WTC11 (cell line): ENCODE data around the gene TMEM94. TPM values are rescaled to one million over a fixed set of nuclear protein-coding genes. Genes with fewer than 3 reads are reported as not detected.
"Not testable (repeated sequence)": the region's sequence is repeated elsewhere in the genome, so short reads cannot be mapped to it uniquely, and the experiment has no call there.

Experiments used
- ATAC-seq: fragments of 200-7000 bp; cut with Tn5 transposase; 2 replicates; pipeline ENCODE4 v1.10.0; 2021; ENCODE audit warnings: mild to moderate bottlenecking, moderate library complexity
- CTCF ChIA-PET: fragments of 300-600 bp; sonication (Branson Sonifier 250); formaldehyde crosslinking; loops from one replicate; lab custom pipeline; 2021; ENCODE audit warnings: antibody characterized with exemption; lab: Charles Lee
- POLR2A ChIA-PET: fragments of 350-600 bp; sonication (Branson Sonifier 250); formaldehyde crosslinking; loops from one replicate; lab custom pipeline; 2021; ENCODE audit warnings: antibody characterized with exemption; lab: Charles Lee
- DNase-seq: peaks from one replicate; pipeline ENCODE4 v3.0.0; 2021; ENCODE audit warnings: low spot score
- H3K27ac Mint-ChIP-seq: 2 replicates; pipeline ENCODE4 v1.8.0; 2021; ENCODE audit warnings: mixed read lengths
- H3K27me3 Mint-ChIP-seq: 2 replicates; pipeline ENCODE4 v1.8.0; 2021; ENCODE audit warnings: low read depth, mild to moderate bottlenecking, moderate library complexity, mixed read lengths
- H3K36me3 Mint-ChIP-seq: 2 replicates; pipeline ENCODE4 v1.8.0; 2021; ENCODE audit warnings: mixed read lengths
- H3K4me1 Mint-ChIP-seq: 2 replicates; pipeline ENCODE4 v1.8.0; 2022; ENCODE audit warnings: mixed read lengths
- H3K4me3 Mint-ChIP-seq: 2 replicates; pipeline ENCODE4 v1.8.0; 2021; ENCODE audit warnings: mild to moderate bottlenecking, moderate library complexity, mixed read lengths
- H3K9me3 Mint-ChIP-seq: 2 replicates; pipeline ENCODE4 v1.8.0; 2021; ENCODE audit warnings: mixed read lengths
- ATF2 ChIP-seq: sonication (generic); formaldehyde crosslinking; IDR thresholded peaks from 2 replicates; pipeline ENCODE4 v1.8.1; 2022; ENCODE audit warnings: low read depth, missing genetic modification reagents, borderline replicate concordance
- E2F1 ChIP-seq: sonication (generic); formaldehyde crosslinking; IDR thresholded peaks from 2 replicates; pipeline ENCODE4 v1.8.0; 2022; ENCODE audit warnings: mild to moderate bottlenecking, missing genetic modification reagents
- E2F4 ChIP-seq: sonication (generic); formaldehyde crosslinking; IDR thresholded peaks from 2 replicates; pipeline ENCODE4 v1.8.1; 2022; ENCODE audit warnings: low read depth, mild to moderate bottlenecking, moderate library complexity, missing genetic modification reagents, borderline replicate concordance
- EMX1 ChIP-seq: fragments of 250-450 bp; sonication (Bioruptor Pico); IDR thresholded peaks from 2 replicates; pipeline ENCODE4 v1.8.0; 2021; ENCODE audit warnings: mild to moderate bottlenecking
- FOXJ3 ChIP-seq: sonication (generic); formaldehyde crosslinking; IDR thresholded peaks from 2 replicates; pipeline ENCODE4 v1.9.0; 2021; ENCODE audit warnings: missing genetic modification reagents, mild to moderate bottlenecking, borderline replicate concordance
- FOXK1 ChIP-seq: sonication (generic); formaldehyde crosslinking; IDR thresholded peaks from 2 replicates; pipeline ENCODE4 v1.8.0; 2022; ENCODE audit warnings: mild to moderate bottlenecking, moderate library complexity, missing genetic modification reagents
- GRHL2 ChIP-seq: fragments of 250-450 bp; sonication (Bioruptor Pico); IDR thresholded peaks from 2 replicates; pipeline ENCODE4 v1.8.0; 2022; ENCODE audit warnings: mild to moderate bottlenecking, moderate library complexity; ENCODE audit not compliant: insufficient replicate concordance, severe bottlenecking
- JUN ChIP-seq: sonication (generic); formaldehyde crosslinking; IDR thresholded peaks from 2 replicates; pipeline ENCODE4 v1.8.0; 2023; ENCODE audit warnings: mild to moderate bottlenecking, missing genetic modification reagents
- NR1H2 ChIP-seq: sonication (generic); formaldehyde crosslinking; IDR thresholded peaks from 2 replicates; pipeline ENCODE4 v1.9.0; 2021; ENCODE audit warnings: mild to moderate bottlenecking, moderate library complexity, missing genetic modification reagents
- PRDM15 ChIP-seq: sonication (generic); formaldehyde crosslinking; IDR thresholded peaks from 2 replicates; pipeline ENCODE4 v1.8.0; 2022; ENCODE audit warnings: missing genetic modification reagents
- SOX15 ChIP-seq: fragments of 250-450 bp; sonication (Bioruptor Pico); IDR thresholded peaks from 2 replicates; pipeline ENCODE4 v1.9.0; 2021; ENCODE audit warnings: mild to moderate bottlenecking
- TEAD4 ChIP-seq: sonication (generic); formaldehyde crosslinking; IDR thresholded peaks from 2 replicates; pipeline ENCODE4 v1.8.0; 2022; ENCODE audit warnings: mild to moderate bottlenecking, missing genetic modification reagents
- USF2 ChIP-seq: sonication (generic); formaldehyde crosslinking; IDR thresholded peaks from 2 replicates; pipeline ENCODE4 v1.8.1; 2023; ENCODE audit warnings: mild to moderate bottlenecking, missing genetic modification reagents, moderate library complexity
- ZNF219 ChIP-seq: sonication (generic); formaldehyde crosslinking; IDR thresholded peaks from 2 replicates; pipeline ENCODE4 v1.8.0; 2023; ENCODE audit warnings: missing genetic modification reagents, mild to moderate bottlenecking, borderline replicate concordance
- ZNF263 ChIP-seq: sonication (generic); formaldehyde crosslinking; IDR thresholded peaks from 2 replicates; pipeline ENCODE4 v1.8.1; 2022; ENCODE audit warnings: low read depth, mild to moderate bottlenecking, moderate library complexity, missing genetic modification reagents
- ZNF317 ChIP-seq: sonication (generic); formaldehyde crosslinking; IDR thresholded peaks from 2 replicates; pipeline ENCODE4 v1.8.1; 2023; ENCODE audit warnings: low read depth, mild to moderate bottlenecking, moderate library complexity, missing genetic modification reagents, borderline replicate concordance
- ZNF416 ChIP-seq: fragments of 250-450 bp; sonication (Bioruptor Pico); IDR thresholded peaks from 2 replicates; pipeline ENCODE4 v1.9.0; 2021; ENCODE audit warnings: mild to moderate bottlenecking, inconsistent platforms
- ZNF512 ChIP-seq: sonication (generic); formaldehyde crosslinking; IDR thresholded peaks from 2 replicates; pipeline ENCODE4 v1.8.1; 2022; ENCODE audit warnings: missing genetic modification reagents, borderline replicate concordance
- total RNA-seq: library from RNA; stranded (reverse); gene quantifications from 3 replicates; pipeline ENCODE4 v1.2.3, GENCODE V29; 2021
- TF ChIP-seq, protein P1 (sequence below): fragments of 200-600 bp; IDR thresholded peaks from 2 replicates; pipeline ENCODE4 v1.8.0; 2022; ENCODE audit warnings: antibody characterized with exemption

The TMEM94 gene
- total RNA-seq, 1 experiment from 2014 or later, result 76.9 TPM

GRCh38 chr17:75454193-75454592, 2.2 kb upstream of the TMEM94 start (continued):
- TF ChIP-seq ZNF263 (CRISPR knock-in tag) (no peak), PRDM15 (CRISPR knock-in tag) (no peak), E2F1 (no peak), SOX15 (CRISPR knock-in tag) (no peak), FOXJ3 (CRISPR knock-in tag) (no peak), JUN (no peak), TEAD4 (CRISPR knock-in tag) (no peak), NR1H2 (CRISPR knock-in tag) (no peak), ZNF317 (no peak)
- TF ChIP-seq, protein P1, sequence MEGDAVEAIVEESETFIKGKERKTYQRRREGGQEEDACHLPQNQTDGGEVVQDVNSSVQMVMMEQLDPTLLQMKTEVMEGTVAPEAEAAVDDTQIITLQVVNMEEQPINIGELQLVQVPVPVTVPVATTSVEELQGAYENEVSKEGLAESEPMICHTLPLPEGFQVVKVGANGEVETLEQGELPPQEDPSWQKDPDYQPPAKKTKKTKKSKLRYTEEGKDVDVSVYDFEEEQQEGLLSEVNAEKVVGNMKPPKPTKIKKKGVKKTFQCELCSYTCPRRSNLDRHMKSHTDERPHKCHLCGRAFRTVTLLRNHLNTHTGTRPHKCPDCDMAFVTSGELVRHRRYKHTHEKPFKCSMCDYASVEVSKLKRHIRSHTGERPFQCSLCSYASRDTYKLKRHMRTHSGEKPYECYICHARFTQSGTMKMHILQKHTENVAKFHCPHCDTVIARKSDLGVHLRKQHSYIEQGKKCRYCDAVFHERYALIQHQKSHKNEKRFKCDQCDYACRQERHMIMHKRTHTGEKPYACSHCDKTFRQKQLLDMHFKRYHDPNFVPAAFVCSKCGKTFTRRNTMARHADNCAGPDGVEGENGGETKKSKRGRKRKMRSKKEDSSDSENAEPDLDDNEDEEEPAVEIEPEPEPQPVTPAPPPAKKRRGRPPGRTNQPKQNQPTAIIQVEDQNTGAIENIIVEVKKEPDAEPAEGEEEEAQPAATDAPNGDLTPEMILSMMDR, result no peak

GRCh38 chr17:75454672-75455071, 1.8 kb upstream of the TMEM94 start:
- H3K36me3 Mint-ChIP-seq, H3K9me3 Mint-ChIP-seq, H3K4me3 Mint-ChIP-seq, POLR2A ChIA-PET, H3K27ac Mint-ChIP-seq, DNase-seq, ATAC-seq, H3K27me3 Mint-ChIP-seq: not testable (repeated sequence)
- H3K4me1 Mint-ChIP-seq, result peaks cover 16% of the 10 kb centered on the region
- CTCF ChIA-PET, result interaction anchor here (1.2 kb wide), 1 partner anchor 48 kb away, joined by 3 read pairs; no protein-coding TSS in a partner anchor

DNA sequence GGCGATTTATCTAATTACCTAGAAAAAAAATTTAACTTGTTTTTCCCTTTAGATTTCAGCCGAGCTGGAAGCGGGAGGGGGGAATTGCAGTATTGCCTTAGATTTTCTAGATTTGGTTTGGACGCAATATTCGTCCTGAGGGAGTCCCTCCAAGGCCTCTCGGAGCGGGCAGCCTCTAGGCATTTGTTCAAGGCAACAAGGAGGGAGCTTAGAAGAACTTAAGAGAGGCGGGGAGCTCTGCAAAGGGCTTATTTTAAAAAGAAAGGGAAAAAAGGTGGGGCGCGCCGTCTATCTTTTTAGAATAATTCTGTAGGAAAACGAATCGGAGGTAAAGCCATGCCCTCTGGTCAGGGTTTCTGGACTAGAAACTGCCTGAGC, 407 bp upstream of the TMEM94 start:
- no peaks in the 10 kb centered on the region for H3K9me3 Mint-ChIP-seq
- H3K27ac Mint-ChIP-seq, result peak overlapping the region; percentile 96
- H3K27me3 Mint-ChIP-seq, result no peaks in the 10 kb centered on the region
- ChIA-PET POLR2A (interaction anchor here (0.6 to 1.8 kb wide), 7 partner anchors 9 to 442 kb away, joined by 3 to 9 read pairs (median 3); partner anchors contain the start of genes GRB2 and SLC25A19), CTCF (interaction anchor here (0.8 to 2.6 kb wide), 16 partner anchors 9 to 422 kb away, joined by 3 to 15 read pairs (median 4); partner anchors contain the start of genes MIF4GD, MYO15B, SLC25A19 and SMIM5)
- no peaks in the 10 kb centered on the region for H3K36me3 Mint-ChIP-seq
- H3K4me3 Mint-ChIP-seq, result peak overlapping the region; percentile 86
- ATAC-seq (peak; percentile 5), DNase-seq (no peak)
- H3K4me1 Mint-ChIP-seq, result peaks cover 16% of the 10 kb centered on the region
- TF ChIP-seq E2F4 (no peak), ATF2 (CRISPR knock-in tag) (no peak), USF2 (no peak), EMX1 (CRISPR knock-in tag) (no peak), ZNF416 (no peak), ZNF512 (CRISPR knock-in tag) (no peak), ZNF317 (no peak), ZNF219 (CRISPR knock-in tag) (no peak), GRHL2 (CRISPR knock-in tag) (no peak), FOXK1 (no peak), SOX15 (CRISPR knock-in tag) (no peak)
